Raji (cell line): ENCODE data around the gene REG3A.

Source experiments
- POLR2A ChIP-seq: IDR thresholded peaks from 2 replicates; pipeline ENCODE4 v1.6.1; 2011; ENCODE audit warnings: low read depth, low read length, control low read depth; ENCODE audit not compliant: insufficient read depth

REG3A gene

GRCh38 chr2:79159653-79160052 is at the start of gene REG3A:
REG3A (minus strand) TSS chr2:79159753; CDS start chr2:79159405, 348 bp downstream.
- no peak for TF ChIP-seq POLR2A

DNA sequence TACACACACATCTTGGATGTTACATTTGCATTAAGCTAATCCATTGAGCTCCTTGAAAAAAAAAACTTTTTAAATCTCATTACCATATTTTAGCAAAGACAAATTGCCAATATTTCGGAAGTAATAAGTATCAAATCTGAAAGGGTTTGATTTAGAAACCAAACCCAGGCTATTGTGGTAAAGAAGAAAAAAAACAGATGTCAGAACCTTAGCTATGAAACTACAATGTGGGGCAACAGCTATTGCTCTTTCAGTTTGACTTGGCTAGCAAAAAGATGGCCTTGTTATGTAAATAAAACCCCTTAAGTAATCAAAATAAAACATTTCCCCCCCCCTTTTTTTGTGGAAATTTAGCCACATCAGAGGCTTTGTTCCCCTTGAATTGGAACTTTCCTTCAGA is 41.2 kb upstream of the REG3A start:
- no peak for TF ChIP-seq POLR2A

DNA sequence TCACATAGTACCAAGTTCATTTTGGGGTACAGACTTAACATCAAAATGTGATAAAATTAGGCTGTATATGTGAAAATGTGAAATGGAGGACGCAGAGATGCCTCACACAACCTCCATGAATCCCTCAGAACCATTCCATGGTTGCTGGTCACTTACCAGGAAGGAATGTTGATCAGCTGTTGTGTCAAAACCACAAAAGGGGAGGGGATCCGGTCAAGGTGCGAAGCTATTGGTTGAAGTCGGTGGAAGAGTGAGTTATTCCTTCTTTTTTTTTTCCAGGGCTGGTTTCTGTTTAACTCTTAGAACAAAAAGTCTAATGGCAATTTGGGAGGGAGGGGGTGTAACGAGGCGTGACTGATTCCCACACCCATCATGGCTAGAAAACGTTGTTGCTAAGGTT is 32.3 kb upstream of the REG3A start:
- TF ChIP-seq POLR2A, result no peak

- no peak for TF ChIP-seq POLR2A
These were observed 31.5 kb upstream of the REG3A start for GRCh38 chr2:79191081-79191480.

DNA sequence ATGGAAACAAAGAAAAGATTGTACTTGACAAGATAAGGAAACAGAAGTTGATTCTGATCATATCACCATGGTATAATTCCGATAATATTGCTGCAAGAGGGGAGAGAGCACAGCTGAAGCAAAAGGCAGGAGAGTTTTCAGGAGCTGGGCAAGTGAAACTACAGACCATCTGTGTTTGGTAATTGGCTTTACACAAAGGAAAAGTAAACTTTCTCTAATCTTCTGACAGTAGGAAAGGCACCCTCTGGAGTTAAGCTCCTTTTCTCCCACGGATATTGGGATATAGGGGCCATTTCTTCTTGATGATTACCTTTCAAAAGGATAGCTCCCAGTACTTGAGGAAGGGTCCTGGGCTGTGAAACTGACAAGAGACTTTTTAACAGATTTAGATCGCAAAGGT is 29.9 kb upstream of the REG3A start:
- no peak for TF ChIP-seq POLR2A

- no peak for TF ChIP-seq POLR2A
These were observed 22.1 kb upstream of the REG3A start for GRCh38 chr2:79181617-79182016.

DNA sequence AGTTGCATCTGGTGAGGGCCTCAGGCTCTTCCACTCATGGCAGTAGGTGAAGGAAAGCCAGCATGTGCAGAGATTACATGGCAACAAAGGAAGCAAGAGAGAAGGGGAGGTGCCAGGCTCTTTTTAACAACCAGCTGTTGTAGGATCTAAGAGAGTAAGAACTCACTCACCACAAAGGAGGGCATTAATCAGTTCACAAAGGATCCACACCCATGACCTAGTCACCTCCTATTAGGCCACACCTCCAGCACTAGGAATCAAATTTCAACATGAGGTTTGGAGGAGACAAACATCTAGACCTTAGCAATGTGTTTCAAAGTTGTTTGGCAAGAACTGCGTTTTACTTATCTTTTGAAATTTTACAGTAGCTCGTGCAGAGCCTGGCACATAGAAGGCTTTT is 20.5 kb upstream of the REG3A start:
- TF ChIP-seq POLR2A, result no peak

- TF ChIP-seq POLR2A, result no peak
These were observed 19.5 kb upstream of the REG3A start for GRCh38 chr2:79179036-79179435.

DNA sequence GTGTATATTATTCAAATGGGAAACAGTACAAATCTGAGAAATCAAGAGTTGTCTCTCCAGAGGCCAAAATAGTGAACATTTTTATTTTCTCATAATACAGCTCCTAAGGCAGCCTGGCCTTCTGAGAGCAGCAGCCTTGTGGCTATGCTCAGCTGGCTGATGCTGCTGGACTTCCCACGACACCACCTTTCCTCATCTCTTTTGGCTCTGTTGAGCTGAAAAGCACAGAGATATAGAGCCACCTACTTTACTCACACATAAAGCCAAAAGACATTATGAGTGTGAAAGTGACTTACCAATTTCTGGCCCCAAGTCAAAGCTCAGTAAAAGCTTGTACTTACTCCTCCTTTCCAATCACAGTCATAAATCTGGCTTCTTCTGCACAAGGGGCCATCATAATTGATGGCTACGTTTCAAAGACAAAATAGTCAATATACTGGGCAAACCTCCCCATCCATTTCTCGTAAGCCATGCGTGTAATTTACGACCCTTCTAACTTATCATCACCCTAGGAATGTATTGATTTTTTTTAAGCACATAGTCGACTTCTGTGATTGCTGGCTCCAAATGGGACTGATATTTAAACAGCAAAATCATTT is 18.6 kb upstream of the REG3A start:
- no peak for TF ChIP-seq POLR2A

DNA sequence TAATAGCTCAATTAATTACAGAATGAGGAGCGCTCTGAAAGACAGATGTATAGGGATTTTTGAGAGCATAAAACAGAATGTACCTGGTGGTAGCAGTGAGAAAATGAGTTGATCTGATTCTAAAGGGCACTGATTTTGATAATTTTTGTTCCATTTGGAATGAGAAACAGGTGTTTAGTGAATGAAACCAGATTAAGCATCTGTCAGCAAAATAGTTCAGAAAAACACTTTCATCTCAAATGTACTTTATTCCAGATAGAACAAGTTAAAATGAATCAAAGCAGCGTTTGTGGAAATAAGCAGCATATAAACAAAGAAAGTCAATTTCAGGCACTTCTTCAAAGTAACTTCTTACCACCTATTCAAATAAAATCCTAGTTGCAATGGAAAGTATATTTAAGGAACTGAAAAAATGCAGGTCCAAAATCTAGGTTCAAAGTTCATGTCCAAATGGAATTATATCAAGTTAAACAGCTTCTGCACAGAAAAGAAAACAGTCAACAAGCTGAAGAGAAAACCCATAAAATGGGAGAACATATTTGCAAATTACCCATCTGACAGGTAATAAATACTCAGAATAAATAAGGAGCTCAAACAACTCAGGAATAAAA is 11.9 kb upstream of the REG3A start:
- TF ChIP-seq POLR2A, result no peak

- no peak for TF ChIP-seq POLR2A
These were observed 3.2 kb upstream of the REG3A start for GRCh38 chr2:79162801-79163200.

DNA sequence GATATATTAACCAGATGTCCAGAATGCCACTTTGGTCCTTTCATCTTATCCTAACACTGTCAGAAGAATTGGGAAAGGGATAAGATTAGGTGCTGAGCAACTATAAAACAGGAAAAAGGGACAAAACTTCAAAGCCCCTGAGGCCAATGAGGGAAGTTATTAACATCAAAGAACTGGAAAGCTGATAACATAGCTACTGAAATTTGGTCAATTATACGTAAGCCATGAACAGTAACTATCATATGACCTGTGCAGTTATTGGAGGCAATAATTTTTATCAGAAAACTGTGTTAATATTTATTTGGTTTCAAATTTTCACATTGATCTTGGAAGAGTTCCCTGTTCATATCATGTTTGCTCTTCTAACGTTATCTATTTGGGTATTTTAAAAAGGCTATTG is 2.6 kb upstream of the REG3A start:
- no peak for TF ChIP-seq POLR2A

GRCh38 chr2:79159030-79159429 is 523 bp downstream of the REG3A start:
- TF ChIP-seq POLR2A, result no peak

- TF ChIP-seq POLR2A, result no peak
These were observed 3.6 kb downstream of the REG3A start for GRCh38 chr2:79155826-79156476.

DNA sequence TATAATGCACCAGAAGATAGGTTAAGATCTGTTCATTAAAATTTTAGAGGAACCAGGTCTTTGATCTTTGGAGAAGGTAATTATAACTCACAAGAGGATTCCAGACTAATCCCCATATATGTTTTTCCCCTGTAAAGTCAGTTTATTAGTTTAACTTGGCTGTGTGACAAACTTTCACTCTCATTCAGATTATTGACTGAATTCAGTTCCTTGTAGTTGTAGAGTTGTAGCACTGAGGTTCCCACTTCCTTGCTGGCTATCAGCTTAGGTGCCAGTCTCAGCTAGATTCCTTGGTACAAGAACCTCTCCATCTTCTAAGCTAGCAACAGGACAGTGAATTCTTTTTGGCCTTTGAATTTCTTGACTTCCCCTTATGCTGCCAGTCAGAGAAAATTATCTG is 20.1 kb downstream of the REG3A start:
- no peak for TF ChIP-seq POLR2A

- TF ChIP-seq POLR2A, result no peak
These were observed 21.2 kb downstream of the REG3A start for GRCh38 chr2:79138385-79138784.
